Colonic mucosa (tissue), 4 donors: Measurements from ENCODE around the gene CDYL. TPM values are rescaled to one million over a fixed set of nuclear protein-coding genes. Genes with fewer than 3 reads are reported as not detected.

ENCODE experiments used
- DNase-seq: peaks from one replicate; pipeline ENCODE4 v3.0.0-alpha.2; 2020
- H3K27ac ChIP-seq: fragments of 200-600 bp; one replicate; pipeline ENCODE4 v1.8.0; 2021
- H3K27me3 ChIP-seq: fragments of 200-600 bp; one replicate; pipeline ENCODE4 v1.8.0; 2021
- H3K36me3 ChIP-seq: fragments of 200-600 bp; one replicate; pipeline ENCODE4 v1.8.0; 2021
- H3K4me1 ChIP-seq: fragments of 200-600 bp; one replicate; pipeline ENCODE4 v1.8.0; 2021; ENCODE audit warnings: mild to moderate bottlenecking
- H3K4me3 ChIP-seq: fragments of 200-600 bp; one replicate; pipeline ENCODE4 v1.8.0; 2021
- H3K9ac ChIP-seq, 2 donors: one replicate each; pipeline ENCODE4 v1.7.0; 2013; ENCODE audit warnings: control low read depth in 2 of 2, low read depth in 2 of 2, low read length in 2 of 2
- H3K9me3 ChIP-seq: fragments of 200-600 bp; one replicate; pipeline ENCODE4 v1.8.0; 2021
- intact Hi-C: fragments of 100-400 bp; cut with DNase I; formaldehyde crosslinking; loops from one replicate; pipeline ENCODE4 v1.14.1; 2022
- total RNA-seq, 2 donors: library from RNA; stranded (reverse); fragmentation: NEBNext Ultra II Directional in 1 of 2; extraction: Animal tissue kit (Norgen Biotek cat#: 25700) in 1 of 2; gene quantifications; one replicate each; pipeline ENCODE4 v1.2.1, GENCODE V29; 2021
- TF ChIP-seq, protein P1 (sequence below): fragments of 200-600 bp; IDR thresholded peaks from one replicate; pipeline ENCODE4 v1.8.0; 2022; ENCODE audit warnings: antibody characterized with exemption, mild to moderate bottlenecking
- donor health status: healthy.
- donor health status: DM: no; HTN: no; CAD: no.
- donor health status: DM: no; HTN: no; CAD: no.

Gene CDYL
- total RNA-seq, 2 donors from 2014 or later = 44.3 to 48.6 TPM

DNA sequence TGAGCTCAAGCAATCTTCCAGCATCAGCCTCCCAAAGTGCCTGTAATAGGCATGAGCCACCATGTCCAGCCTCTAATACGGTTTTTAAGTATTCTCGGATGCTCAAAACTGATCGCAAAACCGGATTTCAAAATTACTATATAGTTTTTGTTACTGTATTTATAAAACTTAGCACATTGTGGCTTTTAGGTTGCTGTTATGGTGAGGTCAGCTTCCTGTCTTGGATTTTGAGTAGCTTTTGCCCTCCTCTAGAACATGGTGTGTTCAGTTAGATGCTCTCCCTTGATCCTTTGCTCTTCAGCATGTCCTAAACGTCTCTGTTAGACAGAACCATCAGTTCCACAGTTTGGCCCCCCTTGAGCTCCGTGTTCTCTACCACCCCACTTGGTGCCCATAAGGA, 131.4 kb downstream of the CDYL start:
- H3K9ac ChIP-seq = peak overlapping the region in 1 of 2 donors; percentile 28
- peaks cover 20% of the 10 kb centered on the region for H3K4me1 ChIP-seq
- no peaks in the 10 kb centered on the region for H3K9me3 ChIP-seq
- H3K36me3 ChIP-seq = no peaks in the 10 kb centered on the region
- no peak overlapping the region for H3K4me3 ChIP-seq
- DNase-seq = no peak
- intact Hi-C loops = no loop called here
- TF ChIP-seq, protein P1, sequence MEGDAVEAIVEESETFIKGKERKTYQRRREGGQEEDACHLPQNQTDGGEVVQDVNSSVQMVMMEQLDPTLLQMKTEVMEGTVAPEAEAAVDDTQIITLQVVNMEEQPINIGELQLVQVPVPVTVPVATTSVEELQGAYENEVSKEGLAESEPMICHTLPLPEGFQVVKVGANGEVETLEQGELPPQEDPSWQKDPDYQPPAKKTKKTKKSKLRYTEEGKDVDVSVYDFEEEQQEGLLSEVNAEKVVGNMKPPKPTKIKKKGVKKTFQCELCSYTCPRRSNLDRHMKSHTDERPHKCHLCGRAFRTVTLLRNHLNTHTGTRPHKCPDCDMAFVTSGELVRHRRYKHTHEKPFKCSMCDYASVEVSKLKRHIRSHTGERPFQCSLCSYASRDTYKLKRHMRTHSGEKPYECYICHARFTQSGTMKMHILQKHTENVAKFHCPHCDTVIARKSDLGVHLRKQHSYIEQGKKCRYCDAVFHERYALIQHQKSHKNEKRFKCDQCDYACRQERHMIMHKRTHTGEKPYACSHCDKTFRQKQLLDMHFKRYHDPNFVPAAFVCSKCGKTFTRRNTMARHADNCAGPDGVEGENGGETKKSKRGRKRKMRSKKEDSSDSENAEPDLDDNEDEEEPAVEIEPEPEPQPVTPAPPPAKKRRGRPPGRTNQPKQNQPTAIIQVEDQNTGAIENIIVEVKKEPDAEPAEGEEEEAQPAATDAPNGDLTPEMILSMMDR = no peak
- H3K27ac ChIP-seq = no peak overlapping the region
- no peaks in the 10 kb centered on the region for H3K27me3 ChIP-seq

DNA sequence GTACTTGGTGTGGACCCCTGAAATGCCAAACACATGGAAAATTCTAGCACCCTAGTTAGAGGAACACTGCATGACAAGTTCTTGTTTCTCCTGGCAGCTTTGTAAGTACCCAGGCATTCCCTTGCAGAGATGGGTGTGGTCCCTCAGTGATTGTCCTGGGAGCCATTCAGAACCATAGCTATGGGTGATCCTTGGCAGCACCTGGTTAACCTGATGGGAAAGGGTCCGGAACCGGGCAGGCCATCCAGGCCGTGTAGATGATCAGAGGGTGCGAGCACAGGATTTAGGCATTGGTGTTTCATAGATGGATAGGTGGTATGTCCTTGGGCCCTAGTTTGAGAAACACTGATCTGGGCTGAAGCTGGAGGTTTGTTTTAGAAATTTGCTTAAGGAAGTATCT, 131.9 kb downstream of the CDYL start:
- peak overlapping the region in 1 of 2 donors; percentile 28 for H3K9ac ChIP-seq
- H3K27me3 ChIP-seq = no peaks in the 10 kb centered on the region
- TF ChIP-seq, protein P1 = no peak
- peaks cover 20% of the 10 kb centered on the region for H3K4me1 ChIP-seq
- DNase-seq = peak; percentile 53
- H3K27ac ChIP-seq = peak overlapping the region; percentile 71
- no peaks in the 10 kb centered on the region for H3K9me3 ChIP-seq
- H3K36me3 ChIP-seq = no peaks in the 10 kb centered on the region
- H3K4me3 ChIP-seq = no peak overlapping the region
- intact Hi-C loops = no loop called here

DNA sequence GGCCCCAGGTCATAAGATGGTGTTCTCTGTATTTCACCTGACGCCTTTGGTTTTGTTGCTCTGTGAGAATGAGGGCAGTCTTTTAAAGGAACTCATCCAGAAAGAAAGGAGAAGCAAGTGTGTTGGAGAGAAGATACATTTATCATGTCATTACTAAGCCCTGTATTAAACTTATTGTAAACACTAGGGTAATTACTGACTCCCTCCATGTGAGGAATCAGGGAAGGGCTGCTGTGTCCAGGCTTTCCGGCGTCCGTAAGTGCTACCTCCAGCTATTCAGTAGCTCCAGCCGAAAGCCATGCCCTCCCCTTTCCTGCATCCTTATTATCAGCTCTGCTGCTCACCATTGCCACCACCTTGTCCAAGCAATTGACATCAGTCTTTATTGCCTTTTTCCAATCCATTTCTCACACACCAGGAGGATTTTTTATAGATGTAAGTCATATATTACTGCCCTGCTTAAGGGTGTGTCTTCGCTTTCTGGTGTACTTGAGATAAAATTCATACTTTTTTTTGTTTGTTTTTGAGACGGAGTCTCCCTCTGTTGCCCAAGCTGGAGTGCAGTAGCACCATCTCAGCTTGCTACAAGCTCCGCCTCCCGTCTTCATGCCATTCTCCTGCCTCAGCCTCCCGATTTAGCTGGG, 133.0 kb downstream of the CDYL start:
- intact Hi-C loops = no loop called here
- Histone ChIP-seq H3K36me3 (no peaks in the 10 kb centered on the region), H3K27ac (peak overlapping the region; percentile 71), H3K9ac (no peak overlapping the region), H3K27me3 (no peaks in the 10 kb centered on the region), H3K4me3 (no peak overlapping the region), H3K4me1 (peaks cover 23% of the 10 kb centered on the region), H3K9me3 (no peaks in the 10 kb centered on the region)
- no peak for DNase-seq
- TF ChIP-seq, protein P1 = no peak

DNA sequence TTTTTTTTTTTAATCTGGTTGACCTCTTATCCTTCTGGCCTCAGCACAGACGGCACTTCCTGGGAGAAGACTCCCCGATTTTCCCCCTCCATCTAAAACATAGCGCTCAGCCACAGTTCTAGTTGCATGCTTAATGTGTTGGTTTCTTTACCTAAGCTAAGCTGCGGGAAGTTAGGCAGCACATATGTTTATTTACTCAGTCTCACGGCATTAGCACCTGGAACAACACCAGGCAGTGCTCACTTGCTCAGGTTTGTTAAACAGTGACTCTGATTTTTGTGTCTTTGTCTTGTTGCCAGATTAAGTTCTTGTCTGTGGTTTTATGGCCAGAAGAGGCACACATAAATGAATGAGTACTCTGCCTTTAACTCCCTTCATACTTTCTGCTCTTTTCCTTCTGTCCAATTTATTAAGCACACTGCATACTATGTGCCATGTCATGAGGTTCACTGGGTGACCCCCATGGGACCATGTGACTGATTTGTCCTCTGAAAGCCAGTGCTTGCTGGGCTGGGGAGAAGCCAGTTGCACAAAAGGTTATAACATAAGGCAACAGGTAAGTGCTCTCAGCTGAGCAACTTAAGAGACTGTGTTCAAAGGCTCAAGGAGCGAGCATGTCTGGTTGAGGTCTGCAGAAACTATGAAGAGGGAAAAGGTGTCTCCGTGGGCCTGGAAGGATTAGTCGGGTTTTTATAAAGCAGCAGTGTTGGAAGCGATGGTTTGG, 134.0 kb downstream of the CDYL start:
- TF ChIP-seq, protein P1 = no peak
- H3K27ac ChIP-seq = peak overlapping the region; percentile 71
- H3K4me1 ChIP-seq = peaks cover 23% of the 10 kb centered on the region
- H3K9me3 ChIP-seq = no peaks in the 10 kb centered on the region
- intact Hi-C loops = no loop called here
- H3K4me3 ChIP-seq = no peak overlapping the region
- H3K9ac ChIP-seq = peak overlapping the region in 1 of 2 donors; percentile 30
- no peaks in the 10 kb centered on the region for H3K36me3 ChIP-seq
- no peaks in the 10 kb centered on the region for H3K27me3 ChIP-seq
- DNase-seq = no peak

DNA sequence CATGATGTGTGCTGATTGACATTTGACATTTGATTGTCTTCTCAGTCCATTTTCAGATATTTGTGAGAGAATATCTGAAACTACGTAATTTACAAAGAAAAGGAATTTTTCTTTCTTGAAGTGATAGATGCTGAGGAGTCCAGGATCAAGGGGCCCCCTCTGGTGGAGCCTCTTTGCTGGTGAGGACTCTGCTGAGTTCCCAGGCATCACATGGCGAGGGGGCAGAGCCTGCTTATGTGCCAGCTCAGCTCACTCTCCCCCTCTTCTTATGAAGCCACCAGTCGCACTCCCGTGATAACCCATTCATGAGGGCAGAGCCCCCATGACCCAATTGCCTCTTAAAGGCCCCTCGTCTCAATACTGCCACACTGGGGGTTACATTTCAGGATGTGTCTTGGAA, 136.4 kb downstream of the CDYL start:
- no peaks in the 10 kb centered on the region for H3K27me3 ChIP-seq
- H3K9me3 ChIP-seq = no peaks in the 10 kb centered on the region
- H3K36me3 ChIP-seq = no peaks in the 10 kb centered on the region
- H3K9ac ChIP-seq = no peak overlapping the region
- H3K4me1 ChIP-seq = peaks cover 18% of the 10 kb centered on the region
- H3K4me3 ChIP-seq = no peak overlapping the region
- intact Hi-C loops = no loop called here
- TF ChIP-seq, protein P1 = no peak
- no peak overlapping the region for H3K27ac ChIP-seq
- no peak for DNase-seq
